Activated CD8-positive, alpha-beta memory T cell treated with anti-CD3 and anti-CD28 coated beads for 4 hours (primary cell): Measurements from ENCODE around the gene DYNC1H1.
A peak's percentile ranks its signal among the peaks of the same experiment; 100 is the strongest.
"Not testable (repeated sequence)": the region's sequence is repeated elsewhere in the genome, so short reads cannot be mapped to it uniquely, and the experiment has no call there.

Experiments used
- DNase-seq, 2 donors: peaks; one replicate each; pipeline ENCODE4 v3.0.0-alpha.2; 2020; ENCODE audit warnings: low read depth in 2 of 2

The DYNC1H1 gene

DNA sequence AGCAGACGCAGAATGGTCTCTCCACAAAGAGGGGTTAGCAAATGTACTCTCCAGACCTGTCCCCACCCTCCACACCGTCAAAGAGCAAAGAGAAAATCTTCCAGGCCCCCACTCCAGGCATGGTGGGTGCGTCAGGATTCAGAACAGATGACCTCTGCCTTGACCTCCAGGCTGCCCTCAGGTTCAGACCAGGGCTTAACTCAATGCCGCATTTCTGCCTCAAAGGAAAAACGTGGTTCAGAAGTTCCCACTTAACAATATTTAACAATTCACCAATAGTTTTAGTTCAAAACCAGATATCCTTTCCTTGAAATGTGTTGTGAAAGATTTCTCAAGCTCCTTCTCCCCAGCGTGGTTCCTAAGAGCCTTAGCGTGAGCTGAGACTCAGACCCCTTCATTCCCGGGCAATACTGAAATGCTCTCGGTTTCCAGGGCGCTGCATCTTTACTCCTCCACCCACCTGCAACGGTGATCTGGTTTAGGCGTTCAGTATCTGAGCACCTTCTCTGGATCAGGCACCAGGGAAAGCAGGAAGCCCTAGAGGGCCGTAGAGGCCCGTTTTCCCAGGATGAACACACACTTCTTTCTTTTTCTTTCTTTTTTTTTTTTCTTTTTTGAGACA, 99.5 kb downstream of the DYNC1H1 start:
- DNase-seq = no peak

DNA sequence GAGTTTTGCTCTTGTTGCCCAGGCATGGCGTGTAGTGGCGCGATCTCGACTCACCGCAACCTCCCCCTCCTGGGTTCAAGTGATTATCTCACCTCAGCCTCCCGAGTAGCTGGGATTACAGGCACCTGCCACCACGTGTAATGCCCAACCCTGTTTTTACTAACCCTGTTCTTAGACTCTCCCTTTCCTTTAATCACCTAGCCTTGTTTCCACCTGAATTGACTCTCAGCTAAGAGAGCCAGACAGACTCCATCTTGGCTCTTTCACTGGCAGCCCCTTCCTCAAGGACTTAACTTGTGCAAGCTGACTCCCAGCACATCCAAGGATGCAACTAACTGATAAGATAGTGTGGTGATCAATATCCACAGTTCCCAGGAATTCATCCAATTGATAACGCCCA, 100.2 kb downstream of the DYNC1H1 start:
- DNase-seq = not testable (repeated sequence)

DNA sequence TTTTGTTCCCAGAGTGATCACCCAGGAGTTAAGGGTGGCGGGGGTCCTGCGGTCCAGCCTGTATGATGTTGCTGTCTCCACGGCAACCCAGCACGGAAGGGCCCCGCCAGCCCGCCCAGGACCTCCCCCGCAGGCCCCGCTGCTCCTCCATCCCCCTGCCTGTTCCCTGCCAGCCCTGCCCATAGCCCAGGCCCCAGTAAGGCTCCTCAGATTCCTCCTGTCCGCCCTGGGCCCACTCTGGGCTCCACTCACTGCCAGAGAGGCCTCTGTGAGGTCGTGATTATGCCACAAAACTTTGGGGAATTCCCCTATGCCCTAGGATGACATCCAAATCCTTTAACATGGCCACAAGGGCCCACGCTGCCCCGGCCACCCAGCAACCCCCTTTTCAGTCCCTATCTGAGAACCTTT, 101.7 kb downstream of the DYNC1H1 start:
- DNase-seq = no peak

DNA sequence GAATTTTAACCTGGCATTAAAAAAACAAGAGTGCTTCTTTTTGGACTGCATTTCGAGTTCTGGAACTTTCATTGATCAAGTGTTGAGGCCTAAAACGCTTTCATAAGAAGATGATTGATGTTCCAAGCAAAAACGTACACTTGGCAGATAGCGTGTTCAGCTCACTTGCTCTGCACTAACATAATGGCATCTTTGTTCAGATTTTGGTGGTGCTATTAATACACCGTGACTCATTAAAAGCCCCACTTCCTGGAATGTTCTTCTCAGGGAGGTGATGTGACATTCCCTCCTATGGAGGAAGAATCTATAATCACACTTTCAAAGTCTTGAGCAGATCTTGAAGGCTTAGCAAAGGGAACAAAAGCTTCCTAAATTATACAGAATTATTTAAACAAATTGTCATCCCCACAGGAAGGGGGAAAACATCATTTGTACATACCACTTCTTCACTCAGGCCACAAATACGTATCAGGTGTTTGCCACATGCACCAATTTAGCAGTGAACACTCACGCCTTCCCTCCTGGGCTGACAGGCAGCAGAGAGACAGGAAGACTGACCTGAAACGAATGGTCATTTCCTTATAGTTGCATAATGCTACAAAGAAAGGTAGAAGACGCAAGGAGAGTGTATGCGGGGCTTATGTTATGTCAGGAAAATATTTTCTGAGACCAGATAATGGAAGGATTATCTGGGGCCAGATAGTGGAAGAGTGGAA, 107.1 kb downstream of the DYNC1H1 start:
- no peak for DNase-seq

DNA sequence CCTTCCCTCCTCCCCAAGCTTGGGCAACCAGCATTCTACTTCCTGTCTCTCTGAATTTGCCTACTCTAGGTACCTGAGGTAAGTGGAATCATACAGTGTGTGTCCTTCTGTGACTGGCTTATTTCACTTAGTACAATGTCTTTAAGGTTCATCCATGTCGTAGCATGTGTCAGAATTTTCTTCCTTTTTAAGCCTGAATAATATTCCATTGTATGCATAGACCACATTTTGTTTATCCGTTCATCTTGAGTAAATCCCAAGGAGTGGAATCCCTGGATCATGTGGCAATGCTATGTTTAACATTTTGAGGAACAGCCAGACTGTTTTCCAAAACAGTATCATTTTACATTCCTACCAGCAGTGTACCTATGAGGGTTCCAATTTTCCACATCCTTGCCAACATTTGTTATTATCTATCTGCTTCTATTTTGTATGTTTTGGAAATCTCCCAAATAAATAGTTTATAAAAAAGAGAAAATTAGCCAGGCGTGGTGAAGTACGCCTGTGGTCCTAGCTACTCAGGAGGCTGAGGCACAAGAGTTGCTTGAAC, 110.1 kb downstream of the DYNC1H1 start:
- DNase-seq = no peak

DNA sequence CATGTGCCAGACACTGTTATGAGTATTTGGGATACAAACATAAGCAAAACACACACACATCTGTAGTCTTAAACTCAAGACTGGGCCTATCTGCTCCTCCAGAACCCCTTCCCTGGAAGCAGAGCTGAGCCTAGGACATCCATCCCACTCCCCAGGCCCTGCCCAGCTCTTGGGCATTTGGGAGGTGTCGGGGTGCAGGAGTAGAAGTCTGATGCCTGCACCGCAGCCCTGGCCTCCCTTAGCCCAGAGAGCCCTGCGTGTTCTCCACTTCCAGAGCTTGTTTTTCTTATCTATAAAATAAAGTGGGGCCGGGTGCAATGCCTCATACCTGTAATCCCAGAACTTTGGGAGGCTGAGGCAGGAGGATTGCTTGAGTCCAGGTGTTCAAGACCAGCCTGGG, 110.8 kb downstream of the DYNC1H1 start:
- no peak for DNase-seq

DNA sequence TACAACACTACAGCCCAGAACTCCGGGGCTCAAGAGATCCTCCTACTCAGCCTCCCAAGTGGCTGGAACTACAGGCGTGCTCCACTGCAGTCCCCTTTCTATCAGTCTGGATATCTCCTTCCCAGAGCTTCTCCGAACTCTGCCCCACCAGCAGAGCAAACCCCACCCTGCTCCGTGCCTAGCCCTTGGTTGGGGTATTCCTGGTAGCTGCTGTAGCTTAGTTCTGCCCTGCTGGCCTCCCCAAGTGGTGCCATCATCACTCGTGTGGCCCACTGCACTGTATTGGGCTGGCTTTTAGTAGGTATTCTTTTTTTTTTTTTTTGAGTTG, 113.0 kb downstream of the DYNC1H1 start:
- no peak for DNase-seq

DNA sequence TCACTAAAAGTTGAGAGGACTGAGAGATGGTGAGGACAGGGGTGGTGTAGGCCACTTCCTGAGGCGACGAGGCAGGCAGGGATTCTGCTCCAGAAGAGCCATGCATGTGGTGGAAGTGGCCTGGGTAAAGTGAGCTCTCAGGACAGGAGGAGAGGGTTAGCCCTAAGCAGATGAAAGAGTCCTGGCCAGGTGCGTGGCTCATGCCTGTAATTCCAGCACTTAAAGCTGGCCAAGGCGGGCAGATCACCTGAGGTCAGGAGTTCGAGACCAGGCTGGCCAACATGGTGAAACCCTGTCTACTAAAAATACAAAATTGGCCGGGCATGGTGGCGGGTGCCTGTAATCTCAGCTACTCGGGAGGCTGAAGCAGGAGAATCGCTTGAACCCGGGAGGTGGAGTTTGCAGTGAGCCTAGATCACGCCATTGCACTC, 114.0 kb downstream of the DYNC1H1 start:
- DNase-seq = not testable (repeated sequence)

DNA sequence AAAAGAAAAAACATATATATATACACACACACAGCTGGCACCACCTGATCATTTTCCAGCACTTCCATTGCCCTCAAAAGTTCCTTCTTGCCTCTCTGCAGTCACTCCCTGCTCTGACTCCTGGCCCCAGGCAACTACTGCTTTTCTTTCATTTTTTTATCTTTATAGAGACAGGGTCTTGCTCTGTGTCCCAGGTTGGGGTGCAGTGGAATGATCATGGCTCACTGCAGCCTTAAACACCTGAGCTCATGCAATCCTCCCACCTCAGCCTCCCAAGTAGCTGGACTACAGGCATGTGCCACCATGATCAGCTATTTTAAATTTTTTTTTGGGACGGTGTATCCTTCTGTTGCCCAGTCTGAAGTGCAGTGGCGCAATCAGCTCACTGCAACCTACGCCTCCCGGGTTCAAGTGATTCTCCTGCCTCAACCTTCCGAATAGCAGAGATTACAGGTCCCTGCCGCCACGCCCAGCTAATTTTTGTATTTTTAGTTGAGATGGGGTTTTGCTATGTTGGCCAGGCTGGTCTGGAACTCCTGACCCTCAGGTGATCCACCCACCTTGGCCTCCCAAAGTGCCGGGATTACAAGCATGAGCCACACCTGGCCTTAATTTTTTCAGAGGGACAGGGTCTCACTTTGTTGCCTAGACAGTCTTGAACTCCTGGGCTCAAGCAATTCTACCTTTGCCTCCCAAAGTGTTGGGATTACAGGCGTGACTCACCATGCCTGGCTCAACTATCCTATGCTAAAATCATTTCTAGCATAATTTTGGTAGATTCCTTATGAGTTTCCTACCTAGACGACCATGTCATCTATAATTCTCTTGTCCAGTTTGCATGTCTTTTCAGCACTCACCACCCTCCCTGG, 114.7 kb downstream of the DYNC1H1 start:
- DNase-seq = no peak

DNA sequence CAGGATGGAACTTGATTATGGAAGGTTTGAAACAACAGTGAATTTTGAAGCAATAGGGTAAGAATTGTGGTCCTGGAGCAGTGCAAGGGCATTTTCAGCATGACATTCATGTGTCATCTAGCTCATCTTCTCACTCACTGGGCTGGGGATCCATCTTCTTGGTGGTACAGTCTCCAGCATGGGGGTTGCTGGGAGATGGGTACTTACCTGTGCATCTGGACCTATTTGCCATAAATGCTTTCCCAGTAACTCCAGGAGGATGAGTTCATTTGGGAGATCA, 115.3 kb downstream of the DYNC1H1 start:
- no peak for DNase-seq

DNA sequence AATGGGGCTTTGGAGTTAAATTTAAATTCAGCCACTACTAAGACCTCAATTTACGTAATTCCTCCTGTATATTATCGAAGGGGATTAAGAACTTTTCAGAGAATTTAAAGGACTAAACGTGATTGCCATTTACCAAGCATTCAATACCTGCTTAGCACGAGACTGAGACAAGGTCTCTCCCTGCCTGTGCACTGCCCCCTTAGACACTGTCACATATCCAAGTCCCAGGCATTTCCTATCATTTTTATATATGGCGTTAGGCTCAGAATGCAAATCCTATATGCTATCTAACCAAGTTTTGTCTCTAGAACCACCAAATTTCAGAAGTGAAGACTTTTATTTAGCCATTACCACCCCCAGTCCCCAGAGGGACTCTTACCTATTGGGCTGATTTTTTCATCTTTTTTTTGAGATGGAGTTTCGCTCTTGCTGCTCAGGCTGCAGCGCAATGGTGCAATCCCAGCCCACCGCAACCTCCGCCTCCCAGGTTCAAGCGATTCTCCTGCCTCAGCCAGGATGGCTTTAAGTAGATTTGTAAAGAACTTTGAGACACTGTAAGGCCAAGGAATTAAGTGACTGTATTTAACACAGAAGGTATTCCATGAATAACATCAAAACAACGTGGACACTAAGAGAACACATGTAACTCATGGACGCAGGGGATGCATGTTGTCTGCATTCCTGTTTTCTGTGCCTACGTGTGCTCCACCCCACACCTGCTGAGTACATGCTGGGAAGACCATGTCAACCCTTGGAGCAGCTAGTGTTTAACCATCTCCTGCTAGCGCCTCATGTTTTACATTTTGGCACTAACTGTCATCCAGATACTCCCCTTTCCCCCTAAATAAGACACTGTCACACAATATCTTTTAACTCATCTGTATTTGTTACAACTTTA, 116.1 kb downstream of the DYNC1H1 start:
- no peak for DNase-seq

DNA sequence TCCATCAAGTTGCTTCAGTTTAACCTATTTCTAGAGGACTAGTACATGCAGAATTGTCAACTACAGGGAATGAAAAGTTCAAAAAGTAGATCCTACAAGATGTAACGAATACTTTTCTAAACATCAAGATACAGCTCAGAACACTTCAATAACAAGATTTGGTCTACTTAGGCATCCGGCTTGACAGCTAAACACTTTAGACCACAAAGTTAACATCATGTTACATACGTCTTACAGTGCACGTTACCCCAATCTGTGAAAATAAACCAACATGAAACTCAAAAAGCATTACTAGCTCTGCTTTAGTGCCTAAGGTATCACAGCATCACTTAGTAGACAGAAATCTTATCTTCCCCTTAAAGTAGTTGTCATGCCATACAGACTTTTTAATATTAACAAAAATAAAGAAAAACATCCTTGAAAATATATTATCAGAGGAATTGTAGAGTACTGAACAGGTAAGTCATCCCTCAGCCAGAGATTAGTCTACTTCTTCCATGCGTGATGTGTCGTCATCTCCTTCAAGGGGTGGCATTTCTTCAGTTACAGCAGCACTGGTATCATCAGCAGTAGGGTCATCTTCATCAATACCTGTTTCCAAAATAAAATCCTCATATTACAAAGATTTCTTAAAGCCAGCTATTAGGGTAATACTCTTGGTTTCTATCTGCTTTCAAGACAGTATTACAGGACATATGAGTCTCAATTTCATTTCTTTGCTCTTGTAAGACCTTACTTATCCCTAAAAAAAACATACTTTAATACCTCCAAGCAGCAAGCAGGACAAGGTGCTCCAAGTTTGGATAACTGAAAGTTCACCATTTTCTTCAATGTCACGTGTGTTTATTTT, 117.1 kb downstream of the DYNC1H1 start:
- DNase-seq = no peak

DNA sequence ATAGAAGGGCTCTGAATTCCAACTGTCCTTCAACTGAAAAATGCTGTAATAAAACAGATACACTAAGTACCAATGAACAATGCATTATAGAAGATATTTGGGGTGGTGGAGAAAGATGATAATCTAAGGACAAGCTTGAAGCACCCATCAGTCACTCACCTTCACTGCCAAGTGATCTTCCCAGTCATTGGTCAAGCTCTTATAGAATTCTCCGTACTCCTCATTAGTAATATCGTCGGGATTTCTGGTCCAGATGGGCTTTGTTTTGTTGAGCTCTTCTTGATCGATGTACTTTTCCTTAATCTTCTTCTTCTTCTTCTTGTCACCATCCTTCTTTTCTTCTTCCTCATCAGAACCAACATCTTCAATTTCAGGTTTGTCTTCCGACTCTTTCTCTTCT, 120.1 kb downstream of the DYNC1H1 start:
- not testable (repeated sequence) for DNase-seq

DNA sequence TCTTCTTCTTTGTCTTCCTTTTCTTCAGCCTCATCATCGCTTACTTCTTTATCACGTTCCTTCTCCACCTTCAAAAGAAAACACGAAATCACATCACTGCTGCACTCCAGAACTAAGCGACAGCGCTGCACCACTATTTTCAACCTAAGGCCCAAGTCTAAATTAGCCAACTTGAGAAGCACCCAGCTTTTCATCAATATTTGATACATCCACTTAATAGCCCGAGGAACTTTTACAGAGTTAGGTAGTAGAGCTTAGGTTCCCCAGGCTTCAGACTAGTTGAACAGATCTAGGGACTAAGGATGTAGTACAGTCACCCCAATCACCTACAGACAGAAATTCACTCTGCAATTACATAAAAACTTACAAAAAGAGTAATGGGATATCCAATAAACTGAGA, 120.6 kb downstream of the DYNC1H1 start:
- no peak for DNase-seq

DNA sequence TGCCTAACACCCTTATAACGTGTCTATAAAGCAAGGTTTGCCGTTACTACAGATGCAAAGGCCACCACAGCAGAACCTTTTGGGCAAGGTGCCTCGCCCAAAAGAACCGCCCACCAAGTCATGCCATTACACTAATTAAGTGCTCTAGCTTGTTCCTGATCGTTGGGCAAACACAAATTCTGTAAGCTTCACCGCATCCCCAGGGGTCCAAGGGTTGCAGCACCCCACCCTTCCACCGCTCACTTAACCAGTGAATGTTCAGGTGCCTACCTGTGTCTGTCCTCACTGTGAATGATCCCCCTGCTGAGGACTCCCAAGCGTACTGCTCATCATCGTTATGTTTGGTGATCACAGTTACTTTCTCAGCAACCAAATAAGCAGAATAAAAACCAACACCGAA, 121.1 kb downstream of the DYNC1H1 start:
- DNase-seq = no peak

DNA sequence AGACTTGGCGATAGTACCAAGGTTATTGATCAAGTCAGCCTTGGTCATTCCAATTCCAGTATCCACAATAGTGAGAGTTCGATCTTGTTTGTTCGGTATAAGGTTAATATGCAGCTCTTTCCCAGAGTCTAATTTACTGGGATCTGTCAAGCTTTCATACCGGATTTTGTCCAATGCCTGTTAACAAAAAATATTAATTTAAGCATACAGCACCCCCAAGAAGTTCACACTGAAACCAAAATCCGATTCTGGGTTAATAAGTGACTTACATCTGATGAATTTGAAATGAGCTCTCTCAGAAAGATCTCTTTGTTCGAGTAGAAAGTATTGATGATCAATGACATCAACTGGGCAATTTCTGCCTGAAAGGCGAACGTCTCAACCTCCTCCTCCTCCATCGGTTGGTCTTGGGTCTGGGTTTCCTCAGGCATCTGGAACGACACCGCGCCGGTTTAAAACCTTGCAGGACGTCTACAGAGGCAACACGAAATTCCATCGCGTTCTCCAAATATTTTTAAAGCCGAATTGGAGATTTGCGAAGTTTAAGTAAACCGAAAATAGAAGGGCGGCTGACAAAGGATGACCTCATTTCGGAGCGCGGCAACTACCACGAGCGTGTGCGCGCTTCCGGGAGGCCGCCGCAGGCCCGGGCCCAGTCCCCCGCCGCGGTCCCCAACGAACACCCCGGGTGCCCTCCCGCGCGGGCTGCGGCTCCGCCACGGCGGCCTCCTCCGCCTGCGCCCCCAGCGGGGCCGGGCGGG, 121.8 kb downstream of the DYNC1H1 start:
- peak; percentile 40 to 47 for DNase-seq

DNA sequence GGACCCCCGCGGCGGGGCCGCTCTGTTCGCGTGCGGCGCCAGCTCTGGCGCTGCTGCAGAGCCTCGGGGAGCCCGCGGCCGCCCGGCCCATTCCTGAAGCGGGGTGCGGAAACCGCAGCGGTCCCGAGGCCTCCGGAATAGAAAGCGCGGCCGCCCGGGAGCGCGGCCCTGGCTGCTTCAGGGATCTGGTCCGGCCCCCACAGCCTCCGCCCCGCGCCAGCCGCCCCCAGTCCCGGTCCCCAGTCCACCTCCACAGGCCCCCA, 122.3 kb downstream of the DYNC1H1 start:
- no peak for DNase-seq

DNA sequence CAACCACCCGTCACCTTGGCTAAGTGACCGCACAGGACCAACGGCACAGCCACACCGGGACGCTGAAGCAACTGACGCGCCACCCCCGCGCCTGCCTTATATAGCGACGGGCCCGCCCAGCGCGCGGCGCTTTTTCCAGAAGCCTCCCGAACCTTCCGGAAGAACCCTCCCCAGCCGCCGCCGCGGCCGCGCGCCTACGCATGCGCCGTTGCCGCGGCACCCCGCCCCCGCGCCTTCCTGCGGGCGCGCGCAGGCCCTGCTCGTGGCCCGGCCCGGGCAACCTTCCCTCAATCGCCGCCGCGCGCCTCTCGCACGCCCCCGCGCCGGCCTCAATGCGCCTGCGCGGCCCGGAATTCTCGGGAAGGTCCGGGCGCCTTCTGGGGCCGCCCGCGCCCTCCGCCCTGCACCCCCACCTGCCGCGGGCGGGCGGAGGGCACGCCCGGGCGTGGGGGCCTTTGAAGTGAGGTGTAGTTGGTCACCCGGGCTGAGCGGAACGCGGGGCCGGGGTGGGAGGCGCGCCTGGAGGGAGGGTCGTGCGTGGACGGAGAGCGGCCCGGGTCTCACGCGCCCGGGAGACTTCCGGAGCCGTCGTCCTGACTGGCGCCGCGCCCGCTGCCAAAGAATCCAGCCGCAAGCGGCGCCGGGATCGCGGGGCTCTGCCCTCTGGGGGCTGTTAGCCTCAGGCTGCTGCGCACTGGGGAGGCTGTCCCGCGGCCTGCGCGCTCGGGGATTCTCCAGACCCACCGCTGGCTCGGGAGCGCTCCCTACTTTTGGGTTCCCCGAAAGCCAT, 122.8 kb downstream of the DYNC1H1 start, which contains the start of gene HSP90AA1:
Gene HSP90AA1, minus strand, starts transcription at position 73 of the 790 bp plus-strand sequence. CDS start 666 bp downstream, outside the sequence.
- peak; percentile 91 to 94 for DNase-seq

DNA sequence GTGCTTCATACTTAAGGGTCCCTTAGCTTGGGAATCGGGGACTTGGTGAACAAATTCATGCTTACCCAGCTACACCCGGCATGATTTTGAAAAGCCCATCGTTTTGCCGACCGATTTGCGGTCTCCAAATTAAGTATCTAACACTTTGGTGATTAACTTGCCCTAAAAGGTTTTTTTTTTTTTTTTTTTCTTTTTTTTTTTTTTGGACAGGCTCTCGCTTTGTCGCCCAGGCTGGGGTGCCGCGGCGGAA, 123.3 kb downstream of the DYNC1H1 start:
- DNase-seq = no peak
